Adrenal gland (tissue), 12 donors: ENCODE measurements around the gene SOX21. TPM values are rescaled to one million over a fixed set of nuclear protein-coding genes. Genes with fewer than 3 reads are reported as not detected.

Source experiments
- DNase-seq, 7 donors: peaks; one replicate each; pipeline ENCODE4 v3.0.0-alpha.2; 2019 to 2020
- H3K27ac ChIP-seq, 5 donors: fragments of 200-600 bp; sonication (generic) in 4 of 5; 1 replicate in 3 of 5; 2 replicates in 2 of 5; pipeline versions ENCODE4 v1.5.1 to v1.8.0; 2016 to 2020; ENCODE audit warnings: mild to moderate bottlenecking in 1 of 5
- H3K27me3 ChIP-seq: fragments of 200-600 bp; 2 replicates; pipeline ENCODE4 v1.8.0; 2021
- H3K36me3 ChIP-seq, 2 donors: fragments of 200-600 bp; replicated peaks in 1 of 2; 1 replicate in 1 of 2; 2 replicates in 1 of 2; pipeline versions ENCODE4 v1.5.1 to v1.8.0; 2018 to 2022
- H3K4me1 ChIP-seq, 2 donors: fragments of 200-600 bp; replicated peaks in 1 of 2; 1 replicate in 1 of 2; 2 replicates in 1 of 2; pipeline versions ENCODE4 v1.5.1 to v1.8.0; 2018 to 2021
- H3K4me3 ChIP-seq, 4 donors: fragments of 200-600 bp; sonication (generic) in 3 of 4; one replicate each; pipeline ENCODE4 v1.5.1; 2016 to 2018
- H3K9me3 ChIP-seq, 3 donors: fragments of 200-600 bp; sonication (generic) in 1 of 3; replicated peaks in 1 of 3; 1 replicate in 2 of 3; 2 replicates in 1 of 3; pipeline versions ENCODE4 v1.5.1 to v1.8.0; 2016 to 2021
- POLR2A ChIP-seq, 2 donors: fragments of 450-650 bp; IDR thresholded peaks; one replicate each; pipeline ENCODE4 v1.6.1; 2017; ENCODE audit warnings: antibody characterized with exemption in 2 of 2, mild to moderate bottlenecking in 2 of 2, moderate library complexity in 1 of 2
- WGBS, 4 donors: extraction: QIAGEN DNeasy Blood & Tissue Kit in 2 of 4; methylation state at CpG; one replicate each; pipeline versions ENCODE4 v1.1.5 to v1.1.7; 2013 to 2017; 5-methylcytosine and 5-hydroxymethylcytosine counted together
- intact Hi-C, 2 donors: fragments of 100-400 bp; cut with DNase I; formaldehyde crosslinking; loops; one replicate each; pipeline versions ENCODE4 v1.14.1 to v1.15.0; 2022 to 2023
- polyA plus RNA-seq, 3 donors: library from polyadenylated mRNA; stranded (reverse); fragments of 200-250 nt in 2 of 3; fragments of 350-450 nt in 1 of 3; fragmentation: Illumina TruSeq in 1 of 3; extraction: RNeasy Lipid Tissue Mini Kit (QIAGEN cat#74804) in 1 of 3; gene quantifications; one replicate each; pipeline ENCODE4 v1.2.3, GENCODE V29; 2013 to 2014
- total RNA-seq, 9 donors: library from RNA; depleted of rRNA in 4 of 9; stranded (reverse); fragments of >200 nt in 4 of 9; fragments of 120-200 nt in 1 of 9; fragmentation: NEBNext Ultra II Directional in 1 of 9; extraction: Animal tissue kit (Norgen Biotek cat#: 25700) in 1 of 9; gene quantifications; one replicate each; pipeline versions ENCODE4 v1.1.0 to v1.2.4, GENCODE V29; 2013 to 2023
- TF ChIP-seq, protein P1 (sequence below), 6 experiments: fragments of 450-650 bp in 4 of 6; fragments of 200-600 bp in 2 of 6; sonication (generic) in 1 of 6; IDR thresholded peaks; 1 replicate in 5 of 6; 2 replicates in 1 of 6; pipeline versions ENCODE4 v1.5.1 to v1.8.0; 2016 to 2021; ENCODE audit warnings: antibody characterized with exemption in 6 of 6, mild to moderate bottlenecking in 2 of 6, moderate library complexity in 1 of 6
- donor health status: healthy with polysubstance abuse.
- donor health status: Bipolar disorder and iron deficiency.
- donor health status: DM: yes; HTN: yes; CAD: no.
- donor health status: DM: no; HTN: no; CAD: no.
- donor health status: DM: no; HTN: no; CAD: no.
- donor health status: DM: yes; HTN: yes; CAD: no.

SOX21 gene
- total and polyA plus RNA-seq, 12 donors: not detected

DNA sequence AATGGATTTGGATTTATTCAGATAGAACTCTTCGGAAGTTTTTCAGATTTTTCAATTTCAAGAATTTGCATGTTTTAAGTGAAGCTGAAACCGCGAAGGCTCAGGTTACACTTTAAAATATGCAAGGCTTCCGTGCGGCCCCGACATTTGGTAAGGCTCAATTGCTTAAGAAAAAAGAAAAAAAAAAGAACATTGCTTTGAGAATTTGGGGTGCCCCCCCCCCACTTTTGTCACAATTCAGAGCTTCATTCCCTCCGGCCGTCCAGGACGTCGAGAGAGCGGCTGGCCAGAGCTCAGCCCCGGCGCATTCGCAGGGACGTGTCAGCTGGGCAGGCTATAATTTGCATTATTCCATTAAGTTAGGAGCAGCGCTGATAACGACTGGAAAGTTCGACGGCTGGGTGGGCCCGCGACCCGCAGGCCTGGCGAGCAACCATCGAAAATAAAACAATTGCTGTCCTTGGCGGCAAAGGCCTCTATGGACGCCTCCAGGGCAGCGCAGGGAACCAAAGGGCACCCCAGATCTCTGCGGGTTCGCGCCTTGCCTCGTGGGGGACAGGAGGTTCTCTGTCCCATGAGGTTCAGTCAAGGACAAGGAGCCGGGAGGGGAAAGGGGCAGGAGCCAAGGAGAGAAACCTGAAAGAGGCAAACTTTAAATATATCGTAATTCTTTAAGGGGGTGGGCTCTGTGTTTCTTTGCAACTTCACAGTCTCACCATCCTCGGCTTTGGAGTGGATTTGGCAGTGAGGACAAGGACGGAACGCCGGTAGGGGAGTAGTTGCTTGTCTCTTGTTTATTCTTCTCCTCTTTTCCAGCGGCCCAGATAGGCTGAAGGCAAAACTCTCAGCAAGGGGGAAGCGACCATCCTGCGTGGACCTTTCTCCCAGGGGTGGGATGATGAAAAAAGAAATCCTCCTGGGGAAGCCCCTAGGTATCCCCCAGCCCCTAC, 7.0 kb downstream of the SOX21 start:
- TF ChIP-seq, protein P1, sequence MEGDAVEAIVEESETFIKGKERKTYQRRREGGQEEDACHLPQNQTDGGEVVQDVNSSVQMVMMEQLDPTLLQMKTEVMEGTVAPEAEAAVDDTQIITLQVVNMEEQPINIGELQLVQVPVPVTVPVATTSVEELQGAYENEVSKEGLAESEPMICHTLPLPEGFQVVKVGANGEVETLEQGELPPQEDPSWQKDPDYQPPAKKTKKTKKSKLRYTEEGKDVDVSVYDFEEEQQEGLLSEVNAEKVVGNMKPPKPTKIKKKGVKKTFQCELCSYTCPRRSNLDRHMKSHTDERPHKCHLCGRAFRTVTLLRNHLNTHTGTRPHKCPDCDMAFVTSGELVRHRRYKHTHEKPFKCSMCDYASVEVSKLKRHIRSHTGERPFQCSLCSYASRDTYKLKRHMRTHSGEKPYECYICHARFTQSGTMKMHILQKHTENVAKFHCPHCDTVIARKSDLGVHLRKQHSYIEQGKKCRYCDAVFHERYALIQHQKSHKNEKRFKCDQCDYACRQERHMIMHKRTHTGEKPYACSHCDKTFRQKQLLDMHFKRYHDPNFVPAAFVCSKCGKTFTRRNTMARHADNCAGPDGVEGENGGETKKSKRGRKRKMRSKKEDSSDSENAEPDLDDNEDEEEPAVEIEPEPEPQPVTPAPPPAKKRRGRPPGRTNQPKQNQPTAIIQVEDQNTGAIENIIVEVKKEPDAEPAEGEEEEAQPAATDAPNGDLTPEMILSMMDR (IDR thresholded peaks at IDR 0.05): no peak
- no peak for TF ChIP-seq POLR2A (IDR thresholded peaks at IDR 0.05)
- 9 to 15% (median 10%) methylated on average over 31 to 40 of the region's 40 CpGs for WGBS, 4 donors
- intact Hi-C loops: no loop called here
- H3K9me3 ChIP-seq: no peaks in the 10 kb centered on the region
- H3K27ac ChIP-seq: no peak overlapping the region
- DNase-seq: no peak
- no peak overlapping the region for H3K4me3 ChIP-seq
- peaks cover 95% of the 10 kb centered on the region for H3K27me3 ChIP-seq
- H3K4me1 ChIP-seq: no peaks in the 10 kb centered on the region
- H3K36me3 ChIP-seq: no peaks in the 10 kb centered on the region

DNA sequence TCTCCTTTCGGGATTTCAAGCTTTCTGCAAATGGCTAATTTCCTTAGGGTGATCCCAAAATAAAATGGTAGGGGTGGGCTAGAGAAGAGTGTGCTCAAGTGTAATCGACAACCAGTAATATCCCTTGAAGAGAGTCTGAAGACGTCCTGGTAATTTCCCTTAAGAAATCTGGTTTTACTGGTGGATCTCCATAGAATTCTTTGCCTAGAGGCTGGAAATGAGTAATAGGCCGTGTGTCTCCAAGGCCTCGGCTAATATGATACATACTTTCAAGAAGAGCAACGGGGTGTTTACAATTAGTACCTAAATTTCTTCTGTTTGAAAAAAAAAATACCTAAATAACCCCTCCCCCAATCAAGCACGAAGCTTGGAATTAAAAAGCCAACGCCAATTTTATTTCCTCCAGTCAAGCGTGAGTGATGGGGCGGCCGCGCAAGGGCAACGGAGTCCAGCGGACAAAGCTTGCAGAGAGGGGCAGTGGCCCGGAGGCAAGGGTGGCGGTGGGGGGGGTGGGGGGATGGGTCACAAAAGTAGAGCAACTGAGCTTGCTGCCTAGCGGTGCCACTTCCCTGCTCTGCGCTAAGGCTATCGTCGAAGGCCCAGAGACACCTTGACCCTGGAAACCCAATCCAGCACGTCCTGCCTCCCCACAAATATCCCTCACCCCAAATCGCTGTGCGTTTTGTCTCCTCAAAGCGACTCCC, 7.8 kb downstream of the SOX21 start:
- no peaks in the 10 kb centered on the region for H3K9me3 ChIP-seq
- H3K4me3 ChIP-seq: no peak overlapping the region
- DNase-seq: no peak
- 11 to 19% (median 12%) methylated on average over 16 to 24 of the region's 24 CpGs for WGBS, 4 donors
- H3K36me3 ChIP-seq: no peaks in the 10 kb centered on the region
- H3K4me1 ChIP-seq: no peaks in the 10 kb centered on the region
- peaks cover 87% of the 10 kb centered on the region for H3K27me3 ChIP-seq
- TF ChIP-seq, protein P1 (IDR thresholded peaks at IDR 0.05): no peak
- TF ChIP-seq POLR2A (IDR thresholded peaks at IDR 0.05): no peak
- intact Hi-C loops: no loop called here
- no peak overlapping the region for H3K27ac ChIP-seq

DNA sequence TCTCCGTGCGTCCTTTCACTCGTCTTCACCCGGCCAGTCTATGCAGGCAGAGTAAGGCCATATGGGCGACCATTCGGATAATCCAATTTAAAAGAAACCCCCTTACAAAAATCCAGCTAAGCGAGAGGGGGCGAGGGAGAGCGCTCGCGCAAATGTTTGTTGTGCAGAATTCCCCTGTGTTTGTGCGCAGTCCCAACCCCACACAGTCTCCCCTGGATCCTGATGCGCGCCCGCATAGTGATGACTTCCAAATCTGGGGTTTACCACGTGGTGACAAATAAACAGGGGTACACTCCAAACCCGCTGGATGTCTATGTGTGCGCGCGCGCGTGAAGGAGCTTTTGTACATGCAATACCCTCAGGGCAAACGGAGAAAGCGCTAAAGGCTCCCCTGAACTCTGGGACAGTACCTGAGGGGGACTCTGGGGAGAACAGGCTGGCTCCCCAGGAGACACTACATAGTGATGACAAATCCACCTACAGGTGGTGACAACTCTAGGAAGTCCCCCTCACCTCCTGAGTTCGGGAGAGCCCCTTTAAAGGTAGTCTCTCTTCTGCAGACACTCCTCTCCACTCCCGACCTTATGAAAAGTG, 8.5 kb downstream of the SOX21 start:
- Histone ChIP-seq H3K27ac (no peak overlapping the region), H3K27me3 (peaks cover 88% of the 10 kb centered on the region), H3K4me1 (no peaks in the 10 kb centered on the region), H3K4me3 (no peak overlapping the region), H3K9me3 (no peaks in the 10 kb centered on the region), H3K36me3 (no peaks in the 10 kb centered on the region)
- intact Hi-C loops: no loop called here
- WGBS, 4 donors: 7 to 11% (median 8%) methylated on average over 13 to 26 of the region's 26 CpGs
- DNase-seq: no peak
- no peak for TF ChIP-seq POLR2A (IDR thresholded peaks at IDR 0.05)

DNA sequence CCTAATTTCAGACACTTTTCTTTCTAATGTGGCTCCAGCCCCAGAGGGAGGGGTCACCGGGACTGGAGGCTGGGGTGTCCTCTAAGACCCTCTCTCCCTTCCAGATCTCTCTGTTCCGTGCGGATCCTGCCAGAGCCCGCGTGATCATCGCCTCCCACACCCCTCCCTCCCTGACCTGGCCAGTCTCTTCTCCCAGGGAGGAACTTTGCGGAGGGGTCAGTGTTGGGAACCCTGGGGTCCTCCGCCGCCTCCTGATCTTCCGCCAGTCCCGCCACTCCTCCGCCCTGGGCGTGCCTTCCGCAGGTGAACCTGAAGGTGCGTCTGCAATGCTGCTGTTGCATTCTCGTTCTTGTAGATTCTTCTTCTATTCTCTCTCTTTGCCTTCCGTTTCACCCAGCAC, 9.1 kb downstream of the SOX21 start:
- Histone ChIP-seq H3K27ac (no peak overlapping the region), H3K36me3 (no peaks in the 10 kb centered on the region), H3K4me3 (no peak overlapping the region), H3K4me1 (no peaks in the 10 kb centered on the region), H3K9me3 (no peaks in the 10 kb centered on the region), H3K27me3 (peaks cover 86% of the 10 kb centered on the region)
- intact Hi-C loops: no loop called here
- TF ChIP-seq, protein P1 (IDR thresholded peaks at IDR 0.05): no peak
- no peak for TF ChIP-seq POLR2A (IDR thresholded peaks at IDR 0.05)
- no peak for DNase-seq
- whole genome bisulfite sequencing, 4 donors: 3 to 8% (median 7%) methylated on average over 16 to 17 of the region's 17 CpGs
